Measurements from ENCODE around the gene MPRIP.
"Not testable (repeated sequence)": the region's sequence is repeated elsewhere in the genome, so short reads cannot be mapped to it uniquely, and the experiment has no call there.

Gene MPRIP

GRCh38 chr17:17016199-17017197, 25.8 kb upstream of the MPRIP start:
- H3K9me3 ChIP-seq (ENCODE audit: insufficient read depth, low read depth, low read length); H3K27ac ChIP-seq (ENCODE audit: low read length); H3K4me1 ChIP-seq (ENCODE audit: insufficient read depth, low read length); H3K9ac ChIP-seq (ENCODE audit: low read depth, low read length); H3K36me3 ChIP-seq (ENCODE audit: insufficient read depth, low read depth, low read length); H3K4me3 ChIP-seq (ENCODE audit: low read length); H3K27me3 ChIP-seq (ENCODE audit: insufficient read depth, low read length): not testable (repeated sequence)

GRCh38 chr17:17017343-17018014, 24.8 kb upstream of the MPRIP start:
- H3K27me3 ChIP-seq (ENCODE audit: insufficient read depth, low read length) = no peaks in the 10 kb centered on the region
- H3K27ac ChIP-seq (ENCODE audit: low read length) = no peak overlapping the region
- no peaks in the 10 kb centered on the region for H3K36me3 ChIP-seq (ENCODE audit: insufficient read depth, low read depth, low read length)
- H3K4me1 ChIP-seq (ENCODE audit: insufficient read depth, low read length) = no peaks in the 10 kb centered on the region
- H3K4me3 ChIP-seq (ENCODE audit: low read length) = no peak overlapping the region
- no peaks in the 10 kb centered on the region for H3K9me3 ChIP-seq (ENCODE audit: insufficient read depth, low read depth, low read length)
- no peak overlapping the region for H3K9ac ChIP-seq (ENCODE audit: low read depth, low read length)

- H3K4me1 ChIP-seq (ENCODE audit: insufficient read depth, low read length) = no peaks in the 10 kb centered on the region
- H3K27ac ChIP-seq (ENCODE audit: low read length) = no peak overlapping the region
- no peak overlapping the region for H3K9ac ChIP-seq (ENCODE audit: low read depth, low read length)
- H3K4me3 ChIP-seq (ENCODE audit: low read length) = no peak overlapping the region
- no peaks in the 10 kb centered on the region for H3K9me3 ChIP-seq (ENCODE audit: insufficient read depth, low read depth, low read length)
- no peaks in the 10 kb centered on the region for H3K36me3 ChIP-seq (ENCODE audit: insufficient read depth, low read depth, low read length)
- no peaks in the 10 kb centered on the region for H3K27me3 ChIP-seq (ENCODE audit: insufficient read depth, low read length)
Observed at GRCh38 chr17:17018021-17018441, 24.2 kb upstream of the MPRIP start.

- Histone ChIP-seq H3K9me3 (ENCODE audit: insufficient read depth, low read depth, low read length) (no peaks in the 10 kb centered on the region), H3K4me3 (ENCODE audit: low read length) (no peak overlapping the region), H3K4me1 (ENCODE audit: insufficient read depth, low read length) (no peaks in the 10 kb centered on the region), H3K27me3 (ENCODE audit: insufficient read depth, low read length) (no peaks in the 10 kb centered on the region), H3K36me3 (ENCODE audit: insufficient read depth, low read depth, low read length) (no peaks in the 10 kb centered on the region), H3K9ac (ENCODE audit: low read depth, low read length) (no peak overlapping the region), H3K27ac (ENCODE audit: low read length) (no peak overlapping the region)
Observed at GRCh38 chr17:17018612-17019429, 23.4 kb upstream of the MPRIP start.

GRCh38 chr17:17019430-17019762, 22.9 kb upstream of the MPRIP start:
- no peaks in the 10 kb centered on the region for H3K27me3 ChIP-seq (ENCODE audit: insufficient read depth, low read length)
- H3K9me3 ChIP-seq (ENCODE audit: insufficient read depth, low read depth, low read length) = no peaks in the 10 kb centered on the region
- H3K4me3 ChIP-seq (ENCODE audit: low read length) = no peak overlapping the region
- no peak overlapping the region for H3K9ac ChIP-seq (ENCODE audit: low read depth, low read length)
- H3K36me3 ChIP-seq (ENCODE audit: insufficient read depth, low read depth, low read length) = no peaks in the 10 kb centered on the region
- no peak overlapping the region for H3K27ac ChIP-seq (ENCODE audit: low read length)
- H3K4me1 ChIP-seq (ENCODE audit: insufficient read depth, low read length) = no peaks in the 10 kb centered on the region

GRCh38 chr17:17019891-17020456, 22.3 kb upstream of the MPRIP start:
- Histone ChIP-seq H3K27ac (ENCODE audit: low read length) (no peak overlapping the region), H3K4me1 (ENCODE audit: insufficient read depth, low read length) (no peaks in the 10 kb centered on the region), H3K9ac (ENCODE audit: low read depth, low read length) (no peak overlapping the region), H3K9me3 (ENCODE audit: insufficient read depth, low read depth, low read length) (no peaks in the 10 kb centered on the region), H3K4me3 (ENCODE audit: low read length) (no peak overlapping the region), H3K27me3 (ENCODE audit: insufficient read depth, low read length) (no peaks in the 10 kb centered on the region), H3K36me3 (ENCODE audit: insufficient read depth, low read depth, low read length) (no peaks in the 10 kb centered on the region)

GRCh38 chr17:17020821-17021193, 21.4 kb upstream of the MPRIP start:
- Histone ChIP-seq H3K9ac (ENCODE audit: low read depth, low read length) (no peak overlapping the region), H3K27ac (ENCODE audit: low read length) (no peak overlapping the region), H3K4me1 (ENCODE audit: insufficient read depth, low read length) (no peaks in the 10 kb centered on the region), H3K4me3 (ENCODE audit: low read length) (no peak overlapping the region), H3K36me3 (ENCODE audit: insufficient read depth, low read depth, low read length) (no peaks in the 10 kb centered on the region), H3K9me3 (ENCODE audit: insufficient read depth, low read depth, low read length) (no peaks in the 10 kb centered on the region), H3K27me3 (ENCODE audit: insufficient read depth, low read length) (no peaks in the 10 kb centered on the region)

- Histone ChIP-seq H3K4me1 (ENCODE audit: insufficient read depth, low read length) (no peaks in the 10 kb centered on the region), H3K27me3 (ENCODE audit: insufficient read depth, low read length) (no peaks in the 10 kb centered on the region), H3K4me3 (ENCODE audit: low read length) (no peak overlapping the region), H3K36me3 (ENCODE audit: insufficient read depth, low read depth, low read length) (no peaks in the 10 kb centered on the region), H3K27ac (ENCODE audit: low read length) (no peak overlapping the region), H3K9ac (ENCODE audit: low read depth, low read length) (no peak overlapping the region), H3K9me3 (ENCODE audit: insufficient read depth, low read depth, low read length) (no peaks in the 10 kb centered on the region)
Observed at GRCh38 chr17:17021194-17021863, 20.9 kb upstream of the MPRIP start.

- Histone ChIP-seq H3K4me1 (ENCODE audit: insufficient read depth, low read length) (no peaks in the 10 kb centered on the region), H3K9ac (ENCODE audit: low read depth, low read length) (no peak overlapping the region), H3K4me3 (ENCODE audit: low read length) (no peak overlapping the region), H3K9me3 (ENCODE audit: insufficient read depth, low read depth, low read length) (no peaks in the 10 kb centered on the region), H3K27me3 (ENCODE audit: insufficient read depth, low read length) (no peaks in the 10 kb centered on the region), H3K36me3 (ENCODE audit: insufficient read depth, low read depth, low read length) (no peaks in the 10 kb centered on the region), H3K27ac (ENCODE audit: low read length) (no peak overlapping the region)
Observed at GRCh38 chr17:17022011-17022410, 20.2 kb upstream of the MPRIP start.

- H3K27ac ChIP-seq (ENCODE audit: low read length) = no peak overlapping the region
- no peaks in the 10 kb centered on the region for H3K9me3 ChIP-seq (ENCODE audit: insufficient read depth, low read depth, low read length)
- H3K4me3 ChIP-seq (ENCODE audit: low read length) = no peak overlapping the region
- no peaks in the 10 kb centered on the region for H3K4me1 ChIP-seq (ENCODE audit: insufficient read depth, low read length)
- H3K27me3 ChIP-seq (ENCODE audit: insufficient read depth, low read length) = no peaks in the 10 kb centered on the region
- no peaks in the 10 kb centered on the region for H3K36me3 ChIP-seq (ENCODE audit: insufficient read depth, low read depth, low read length)
- no peak overlapping the region for H3K9ac ChIP-seq (ENCODE audit: low read depth, low read length)
Observed at GRCh38 chr17:17022456-17022855, 19.8 kb upstream of the MPRIP start.

- no peak overlapping the region for H3K27ac ChIP-seq (ENCODE audit: low read length)
Observed at GRCh38 chr17:17024778-17025300, 17.4 kb upstream of the MPRIP start.

More at GRCh38 chr17:17024778-17025300, 17.4 kb upstream of the MPRIP start:
- no peaks in the 10 kb centered on the region for H3K9me3 ChIP-seq (ENCODE audit: insufficient read depth, low read depth, low read length)
- no peak overlapping the region for H3K9ac ChIP-seq (ENCODE audit: low read depth, low read length)
- H3K27me3 ChIP-seq (ENCODE audit: insufficient read depth, low read length) = no peaks in the 10 kb centered on the region
- no peak overlapping the region for H3K4me3 ChIP-seq (ENCODE audit: low read length)
- H3K4me1 ChIP-seq (ENCODE audit: insufficient read depth, low read length) = peaks cover 12% of the 10 kb centered on the region
- H3K36me3 ChIP-seq (ENCODE audit: insufficient read depth, low read depth, low read length) = no peaks in the 10 kb centered on the region
